ENCODE results near the gene ZNF236.

GRCh38 chr18:76935722-76936337 lies 113.5 kb downstream of the ZNF236 start:
- no peak for TF ChIP-seq CTCF (IDR thresholded peaks at IDR 0.05)
- no peak for TF ChIP-seq ZFX (IDR thresholded peaks at IDR 0.05; ENCODE audit: borderline replicate concordance)

All from 22Rv1 (cell line).